ENCODE measurements around the gene NEFH. TPM values are rescaled to one million over a fixed set of nuclear protein-coding genes. Genes with fewer than 3 reads are reported as not detected.

The NEFH gene
- total RNA-seq, 1 experiment from 2014 or later = not detected

DNA sequence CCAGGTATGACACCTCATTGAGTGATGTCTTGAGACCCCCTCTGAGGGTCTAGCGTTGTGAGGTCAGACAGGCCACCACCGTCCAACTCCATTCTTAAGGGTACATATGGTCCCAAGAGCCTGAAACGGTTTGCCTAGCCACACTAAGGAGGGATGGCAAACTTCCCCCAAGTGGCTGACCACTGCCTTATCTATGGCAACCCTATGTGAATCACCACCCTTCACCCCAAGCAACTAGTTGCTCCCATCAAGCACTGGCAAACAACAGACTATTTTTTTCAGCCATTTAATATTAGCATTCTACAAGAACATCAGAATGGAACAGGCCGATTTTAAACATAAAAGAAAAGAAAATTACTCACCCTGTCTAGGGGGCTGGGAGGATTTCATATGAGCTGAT lies 50.7 kb downstream of the NEFH start:
- H3K4me1 ChIP-seq = no peaks in the 10 kb centered on the region
- H3K27me3 ChIP-seq = no peaks in the 10 kb centered on the region
- no peak overlapping the region for H3K4me3 ChIP-seq
- H3K27ac ChIP-seq = no peak overlapping the region
- H3K36me3 ChIP-seq = peaks cover 44% of the 10 kb centered on the region
- no peaks in the 10 kb centered on the region for H3K9me3 ChIP-seq (replicated peaks)
- no peak for DNase-seq

DNA sequence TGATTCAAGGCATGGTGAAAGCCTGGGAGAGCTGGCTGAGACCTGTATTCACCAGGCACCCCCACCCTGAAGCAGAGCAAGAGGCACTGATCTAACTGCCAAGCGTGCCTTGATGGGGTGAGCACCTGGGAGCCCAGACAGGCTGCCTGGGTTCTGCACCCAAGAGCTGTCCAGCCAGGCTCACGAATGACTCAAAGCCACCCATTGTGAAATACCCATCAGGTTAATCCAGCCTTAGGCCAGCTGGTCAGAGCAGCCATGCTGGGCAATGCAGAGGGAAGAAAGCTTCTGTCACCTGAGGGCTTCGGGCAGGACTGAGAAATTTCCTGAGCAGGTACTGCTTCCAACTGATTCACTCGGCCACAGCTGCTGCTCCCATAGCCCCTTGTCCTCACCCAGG lies 51.4 kb downstream of the NEFH start:
- no peak overlapping the region for H3K4me3 ChIP-seq
- H3K9me3 ChIP-seq (replicated peaks) = no peaks in the 10 kb centered on the region
- H3K36me3 ChIP-seq = peaks cover 50% of the 10 kb centered on the region
- no peaks in the 10 kb centered on the region for H3K27me3 ChIP-seq
- DNase-seq = no peak
- H3K27ac ChIP-seq = no peak overlapping the region
- no peaks in the 10 kb centered on the region for H3K4me1 ChIP-seq

DNA sequence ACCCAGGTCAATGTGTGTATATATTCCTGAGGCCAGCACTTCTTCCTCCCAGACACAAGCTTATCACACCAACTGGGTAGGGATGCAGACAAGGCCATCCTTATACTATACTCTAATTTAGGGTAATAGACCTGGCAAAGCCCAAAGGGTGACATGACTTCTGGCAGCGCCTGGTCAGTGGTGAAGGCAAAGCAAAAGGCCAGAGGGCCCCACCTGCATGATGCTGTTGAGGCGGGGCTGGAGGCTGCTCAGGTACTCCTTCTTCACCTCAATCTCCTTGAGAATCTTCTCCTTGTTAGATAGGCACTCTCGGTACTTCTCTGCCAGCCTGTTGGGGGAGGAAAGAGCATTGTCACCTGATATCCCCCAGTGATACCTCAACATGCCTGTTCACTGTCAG lies 56.4 kb downstream of the NEFH start:
- Histone ChIP-seq H3K27ac (no peak overlapping the region), H3K4me1 (no peaks in the 10 kb centered on the region), H3K36me3 (peaks cover 61% of the 10 kb centered on the region), H3K4me3 (no peak overlapping the region), H3K27me3 (no peaks in the 10 kb centered on the region), H3K9me3 (replicated peaks) (no peaks in the 10 kb centered on the region)
- no peak for DNase-seq

DNA sequence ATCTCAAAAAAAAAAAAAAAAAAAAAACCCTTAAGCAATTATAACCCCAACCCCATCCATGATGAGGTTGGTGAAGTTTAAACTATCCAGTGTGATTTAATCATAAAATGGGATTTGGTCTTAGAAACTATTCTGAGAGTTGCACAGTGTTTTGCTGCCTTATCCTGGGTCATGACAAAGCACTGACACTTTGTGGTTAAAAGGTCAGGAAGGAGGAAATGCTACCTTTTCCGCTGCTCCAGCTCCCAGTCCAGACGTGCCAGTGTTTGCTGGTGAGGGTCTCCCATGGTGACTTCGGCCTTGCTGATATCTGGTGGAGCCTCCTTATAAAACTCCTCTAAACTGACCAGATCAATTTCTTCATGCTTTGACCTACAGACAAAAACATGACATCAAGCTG lies 59.1 kb downstream of the NEFH start:
- Histone ChIP-seq H3K27ac (no peak overlapping the region), H3K36me3 (peaks cover 48% of the 10 kb centered on the region), H3K9me3 (replicated peaks) (no peaks in the 10 kb centered on the region), H3K27me3 (no peaks in the 10 kb centered on the region), H3K4me3 (no peak overlapping the region), H3K4me1 (no peaks in the 10 kb centered on the region)
- no peak for DNase-seq

Other genes starting within 250 kb of the NEFH start
- gene RHBDD3, start 212.2 kb upstream of the NEFH start, total RNA-seq (2014; rRNA removed; shearing (Covaris generic)) = 20.3 and 21.8 TPM in 2 replicates
- 275 and 298 TPM in 2 replicates for gene EWSR1, start 211.9 kb upstream of the NEFH start, total RNA-seq (2014; rRNA removed; shearing (Covaris generic))
- 5.0 and 6.4 TPM in 2 replicates for gene GAS2L1, start 173.6 kb upstream of the NEFH start, total RNA-seq (2014; rRNA removed; shearing (Covaris generic))
- gene RASL10A, start 164.5 kb upstream of the NEFH start, total RNA-seq (2014; rRNA removed; shearing (Covaris generic)) = 4.1 and 4.3 TPM in 2 replicates
- 40.5 and 41.3 TPM in 2 replicates for gene AP1B1, start 91.6 kb upstream of the NEFH start, total RNA-seq (2014; rRNA removed; shearing (Covaris generic))
- gene RFPL1, start 41.6 kb upstream of the NEFH start, total RNA-seq (2014; rRNA removed; shearing (Covaris generic)) = not detected in 2 replicates
- gene THOC5, start 73.5 kb downstream of the NEFH start, total RNA-seq (2014; rRNA removed; shearing (Covaris generic)) = 39.2 and 41.4 TPM in 2 replicates
- 26.7 and 30.4 TPM in 2 replicates for gene NIPSNAP1, start 100.9 kb downstream of the NEFH start, total RNA-seq (2014; rRNA removed; shearing (Covaris generic))
- gene NF2, start 123.4 kb downstream of the NEFH start, total RNA-seq (2014; rRNA removed; shearing (Covaris generic)) = 43.8 and 45.6 TPM in 2 replicates
- 0.06 TPM in 1 of 2 replicates, not detected in the other for gene CABP7, start 239.8 kb downstream of the NEFH start, total RNA-seq (2014; rRNA removed; shearing (Covaris generic))